ENCODE data around the gene LNPEP. TPM values are rescaled to one million over a fixed set of nuclear protein-coding genes. Genes with fewer than 3 reads are reported as not detected.
A peak's percentile ranks its signal among the peaks of the same experiment; 100 is the strongest.

Gene LNPEP
- total RNA-seq, 1 donor from 2014 or later = 30.3 TPM

GRCh38 chr5:96922499-96923244 is 13.2 kb upstream of the LNPEP start:
- Histone ChIP-seq H3K27me3 (ENCODE audit: control insufficient read depth, insufficient read depth, low read length) (no peaks in the 10 kb centered on the region), H3K36me3 (ENCODE audit: control insufficient read depth, insufficient read depth, low read length) (no peaks in the 10 kb centered on the region), H3K4me3 (ENCODE audit: low read depth, low read length) (no peak overlapping the region)
- FAIRE-seq (no peak), DNase-seq (ENCODE audit: low read depth) (no peak)
- no peak for TF ChIP-seq CTCF (IDR thresholded peaks at IDR 0.05; ENCODE audit: insufficient read depth, low read length, severe bottlenecking)

DNA sequence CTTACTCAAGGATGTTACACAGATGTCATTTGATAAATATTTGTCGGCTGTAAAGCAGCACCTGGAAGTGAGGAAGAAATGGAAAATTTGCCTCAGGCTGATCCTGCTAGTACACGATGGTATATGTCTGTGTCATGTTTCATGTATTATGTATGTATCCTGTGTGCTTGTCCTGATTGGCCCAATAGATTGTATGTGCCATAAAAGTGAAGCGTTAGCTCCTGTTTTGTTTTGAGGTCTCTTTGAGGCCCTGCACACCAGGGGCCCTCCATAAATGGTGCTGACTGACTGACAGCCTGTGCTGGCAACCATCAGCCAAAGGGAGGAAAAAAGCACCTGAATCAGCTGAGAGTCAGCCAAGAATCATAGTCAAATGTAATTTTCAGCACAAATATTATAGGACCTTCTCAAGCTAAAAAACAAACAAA is 11.8 kb upstream of the LNPEP start:
- H3K4me3 ChIP-seq (ENCODE audit: low read depth, low read length) = no peak overlapping the region
- FAIRE-seq (no peak), DNase-seq (ENCODE audit: low read depth) (peak; percentile 92)
- no peaks in the 10 kb centered on the region for H3K27me3 ChIP-seq (ENCODE audit: control insufficient read depth, insufficient read depth, low read length)
- no peaks in the 10 kb centered on the region for H3K36me3 ChIP-seq (ENCODE audit: control insufficient read depth, insufficient read depth, low read length)
- TF ChIP-seq CTCF (IDR thresholded peaks at IDR 0.05; ENCODE audit: insufficient read depth, low read length, severe bottlenecking) = no peak

- Histone ChIP-seq H3K4me3 (ENCODE audit: low read depth, low read length) (no peak overlapping the region), H3K27me3 (ENCODE audit: control insufficient read depth, insufficient read depth, low read length) (no peaks in the 10 kb centered on the region), H3K36me3 (ENCODE audit: control insufficient read depth, insufficient read depth, low read length) (no peaks in the 10 kb centered on the region)
- no peak for TF ChIP-seq CTCF (IDR thresholded peaks at IDR 0.05; ENCODE audit: insufficient read depth, low read length, severe bottlenecking)
- FAIRE-seq (no peak), DNase-seq (ENCODE audit: low read depth) (no peak)
Measured at GRCh38 chr5:96926276-96926675, 9.6 kb upstream of the LNPEP start.

DNA sequence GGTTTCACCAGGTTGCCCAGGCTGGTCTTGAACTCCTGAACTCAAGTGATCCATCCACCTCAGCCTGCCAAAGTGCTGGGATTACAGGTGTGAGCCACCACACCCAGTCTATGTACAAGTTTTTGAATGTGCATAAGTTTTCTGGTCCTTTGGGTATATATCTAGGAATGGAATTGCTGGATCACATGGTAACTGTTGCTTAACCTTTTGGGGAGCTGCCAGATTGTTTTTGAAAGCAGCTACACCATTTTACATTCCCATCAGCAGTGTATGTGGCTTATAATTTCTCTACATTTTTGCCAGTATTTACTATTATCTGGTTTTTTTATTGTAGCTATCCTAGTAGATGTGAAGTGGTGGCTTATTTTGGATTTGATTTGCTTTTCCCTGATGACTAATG is 8.9 kb upstream of the LNPEP start:
- no peak for TF ChIP-seq CTCF (IDR thresholded peaks at IDR 0.05; ENCODE audit: insufficient read depth, low read length, severe bottlenecking)
- no peaks in the 10 kb centered on the region for H3K27me3 ChIP-seq (ENCODE audit: control insufficient read depth, insufficient read depth, low read length)
- DNase-seq (ENCODE audit: low read depth) (peak; percentile 27), FAIRE-seq (no peak)
- no peaks in the 10 kb centered on the region for H3K36me3 ChIP-seq (ENCODE audit: control insufficient read depth, insufficient read depth, low read length)
- no peak overlapping the region for H3K4me3 ChIP-seq (ENCODE audit: low read depth, low read length)

- TF ChIP-seq CTCF (IDR thresholded peaks at IDR 0.05; ENCODE audit: insufficient read depth, low read length, severe bottlenecking) = no peak
- no peak for FAIRE-seq
- no peak overlapping the region for H3K4me3 ChIP-seq (ENCODE audit: low read depth, low read length)
- H3K27me3 ChIP-seq (ENCODE audit: control insufficient read depth, insufficient read depth, low read length) = no peaks in the 10 kb centered on the region
- no peaks in the 10 kb centered on the region for H3K36me3 ChIP-seq (ENCODE audit: control insufficient read depth, insufficient read depth, low read length)
- no peak for DNase-seq (ENCODE audit: low read depth)
Measured at GRCh38 chr5:96928931-96929708, 6.8 kb upstream of the LNPEP start.

Data from bronchial epithelial cell (primary cell).